GM10266 (cell line): Measurements from ENCODE around the gene SFRP5.

Source experiments
- DNase-seq: peaks from one replicate; pipeline ENCODE4 v3.0.0; 2012; ENCODE audit errors: extremely low spot score
- TF ChIP-seq, protein P1 (sequence below): IDR thresholded peaks from 2 replicates; pipeline ENCODE4 v1.5.1; 2012; ENCODE audit warnings: mild to moderate bottlenecking, low read depth; ENCODE audit not compliant: control insufficient read depth, insufficient read depth; ENCODE audit errors: missing control alignments

Gene SFRP5

DNA sequence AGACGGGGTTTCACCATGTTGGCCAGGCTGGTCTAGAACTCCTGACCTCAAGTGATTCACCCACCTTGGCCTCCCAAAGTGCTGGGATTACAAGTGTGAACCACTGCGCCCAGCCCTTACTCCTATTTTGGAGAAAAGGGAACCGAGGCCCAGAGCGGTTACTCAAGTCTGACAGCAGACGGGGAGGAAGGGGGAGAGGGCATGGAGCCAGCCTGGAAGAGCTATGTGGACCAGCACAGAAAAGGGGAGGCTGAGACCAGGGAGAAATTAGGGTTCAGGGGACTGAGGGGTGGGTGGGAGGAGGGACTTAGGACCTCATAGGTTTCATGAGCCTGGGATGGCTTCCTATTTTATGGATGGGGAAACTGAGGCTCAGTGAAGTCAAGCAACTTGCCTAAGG lies 1.5 kb downstream of the SFRP5 start:
- TF ChIP-seq, protein P1, sequence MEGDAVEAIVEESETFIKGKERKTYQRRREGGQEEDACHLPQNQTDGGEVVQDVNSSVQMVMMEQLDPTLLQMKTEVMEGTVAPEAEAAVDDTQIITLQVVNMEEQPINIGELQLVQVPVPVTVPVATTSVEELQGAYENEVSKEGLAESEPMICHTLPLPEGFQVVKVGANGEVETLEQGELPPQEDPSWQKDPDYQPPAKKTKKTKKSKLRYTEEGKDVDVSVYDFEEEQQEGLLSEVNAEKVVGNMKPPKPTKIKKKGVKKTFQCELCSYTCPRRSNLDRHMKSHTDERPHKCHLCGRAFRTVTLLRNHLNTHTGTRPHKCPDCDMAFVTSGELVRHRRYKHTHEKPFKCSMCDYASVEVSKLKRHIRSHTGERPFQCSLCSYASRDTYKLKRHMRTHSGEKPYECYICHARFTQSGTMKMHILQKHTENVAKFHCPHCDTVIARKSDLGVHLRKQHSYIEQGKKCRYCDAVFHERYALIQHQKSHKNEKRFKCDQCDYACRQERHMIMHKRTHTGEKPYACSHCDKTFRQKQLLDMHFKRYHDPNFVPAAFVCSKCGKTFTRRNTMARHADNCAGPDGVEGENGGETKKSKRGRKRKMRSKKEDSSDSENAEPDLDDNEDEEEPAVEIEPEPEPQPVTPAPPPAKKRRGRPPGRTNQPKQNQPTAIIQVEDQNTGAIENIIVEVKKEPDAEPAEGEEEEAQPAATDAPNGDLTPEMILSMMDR, result no peak
- DNase-seq, result no peak

DNA sequence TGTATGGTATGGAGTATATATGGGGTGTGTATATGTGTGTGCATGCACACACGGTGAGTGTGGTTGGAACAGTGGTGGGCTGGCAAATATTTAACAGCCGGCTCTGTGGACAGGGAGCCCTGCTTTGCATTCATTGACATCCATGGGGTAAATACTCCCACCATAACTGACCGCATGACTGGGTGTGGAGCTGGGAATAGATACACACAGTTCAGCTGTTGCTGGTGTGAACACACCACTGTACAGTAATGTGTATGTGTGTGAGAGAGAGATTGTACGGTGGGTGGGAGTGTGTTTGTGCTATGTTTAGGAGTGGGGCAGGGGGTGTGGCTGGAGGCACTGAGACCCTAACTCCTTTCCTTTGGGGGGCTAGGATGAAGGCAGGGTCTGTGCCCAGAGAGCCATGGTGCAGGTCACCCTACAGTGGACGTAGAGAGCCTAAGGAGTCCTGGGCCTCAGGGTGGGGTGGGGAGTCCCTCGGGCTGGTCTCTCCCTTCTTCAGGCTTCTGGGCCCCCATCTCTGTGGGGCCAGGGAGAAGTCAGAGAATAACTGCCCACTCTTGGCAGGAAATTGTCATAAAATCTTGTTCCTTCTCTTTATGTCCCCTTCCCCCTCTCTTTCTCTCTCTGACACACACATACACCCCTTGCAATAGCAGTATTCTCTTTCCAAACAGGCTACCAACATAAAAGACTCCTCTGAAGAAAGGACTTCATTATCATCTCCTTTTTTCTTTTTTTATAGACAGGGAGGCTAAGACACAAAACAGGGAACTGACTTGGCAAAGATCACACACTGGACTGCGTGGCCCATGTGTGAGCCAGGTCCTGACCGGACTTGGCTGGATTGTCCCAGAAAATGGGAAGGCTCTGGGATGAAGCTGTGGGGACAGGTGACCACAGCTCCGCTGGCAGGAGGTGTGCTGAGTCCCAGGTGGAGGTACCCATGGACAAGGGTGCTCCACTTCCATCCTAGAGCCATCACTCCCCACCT lies 3.2 kb downstream of the SFRP5 start:
- TF ChIP-seq, protein P1, result no peak
- no peak for DNase-seq

DNA sequence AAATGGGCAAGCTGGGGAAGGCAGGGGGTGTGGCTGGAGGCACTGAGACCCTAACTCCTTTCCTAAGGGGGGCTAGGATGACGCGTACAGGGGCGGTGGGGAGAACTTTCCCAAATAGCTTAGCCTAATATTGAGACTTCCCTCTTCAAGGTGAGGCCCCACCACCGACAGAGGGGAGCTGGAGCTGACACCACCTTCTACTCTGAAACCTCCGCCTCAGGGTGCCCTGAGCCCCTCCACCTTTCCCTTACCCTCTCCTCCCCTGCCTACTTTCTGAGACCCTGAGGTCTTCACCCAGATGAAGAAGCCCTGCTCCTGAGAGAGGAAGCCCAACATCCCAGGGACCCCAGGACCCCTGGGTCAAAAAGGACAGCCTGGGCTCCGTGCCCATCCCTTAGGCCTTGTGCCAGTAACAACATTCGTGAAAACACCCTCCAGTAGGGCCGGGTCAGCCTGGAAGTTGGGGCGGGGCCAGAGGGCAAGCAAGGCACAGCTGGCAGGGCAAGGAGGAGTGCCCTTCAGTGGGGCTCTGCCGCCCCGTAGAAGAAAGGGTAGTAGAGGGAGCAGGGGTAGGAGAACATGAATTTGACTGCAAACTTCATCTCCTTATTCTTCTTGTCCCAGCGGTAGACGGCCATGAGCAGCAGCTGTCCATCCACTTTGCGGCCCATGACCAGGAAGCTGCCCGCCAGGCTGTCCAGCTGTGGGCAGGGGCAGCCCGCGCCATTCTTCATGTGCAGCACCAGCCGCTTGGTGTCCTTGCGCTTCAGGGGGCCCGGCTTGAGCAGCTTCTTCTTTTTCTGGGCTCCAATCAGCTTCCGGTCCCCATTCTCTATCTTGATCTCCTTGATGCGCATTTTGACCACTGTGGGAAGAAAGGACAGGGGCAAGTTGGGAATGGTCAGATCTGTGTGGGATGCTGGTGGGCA lies 4.5 kb downstream of the SFRP5 start:
- no peak for DNase-seq

DNA sequence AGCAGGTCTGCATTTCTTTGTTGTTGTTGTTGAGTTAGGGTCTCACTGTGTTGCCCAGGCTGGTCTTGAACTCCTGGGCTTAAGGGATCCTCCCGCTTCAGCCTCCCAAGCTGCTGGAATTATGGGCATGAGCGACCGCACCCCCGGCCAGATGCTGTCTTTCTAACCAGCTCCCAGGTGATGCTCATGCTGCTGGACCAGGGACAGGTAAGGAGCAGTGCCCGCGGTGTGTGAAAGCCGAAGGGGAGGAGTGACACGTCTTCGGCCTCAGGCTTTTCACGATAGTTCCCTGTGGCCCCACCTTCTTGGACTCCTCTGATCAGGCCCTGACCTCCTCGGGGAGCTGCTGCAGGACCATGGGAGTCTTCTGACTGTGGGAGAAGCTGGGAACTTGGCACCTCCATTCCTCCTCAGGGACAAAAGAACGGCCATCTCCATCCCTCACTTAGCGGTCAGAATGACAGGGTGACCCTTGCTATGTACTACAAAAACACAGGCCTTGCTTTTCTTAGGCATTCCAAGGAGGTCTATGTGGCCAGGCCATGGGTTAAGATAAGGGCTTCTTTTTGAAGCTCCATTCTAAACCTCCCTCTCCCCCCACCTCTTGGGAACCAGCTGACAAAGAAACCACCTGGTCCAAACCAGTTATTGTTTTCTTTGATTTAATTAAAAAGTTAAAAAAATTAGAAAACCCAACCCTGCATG lies 5.5 kb downstream of the SFRP5 start:
- DNase-seq, result no peak
- TF ChIP-seq, protein P1, result no peak

More for the DNA sequence above, 4.5 kb downstream of the SFRP5 start:
- TF ChIP-seq, protein P1, result no peak

DNA sequence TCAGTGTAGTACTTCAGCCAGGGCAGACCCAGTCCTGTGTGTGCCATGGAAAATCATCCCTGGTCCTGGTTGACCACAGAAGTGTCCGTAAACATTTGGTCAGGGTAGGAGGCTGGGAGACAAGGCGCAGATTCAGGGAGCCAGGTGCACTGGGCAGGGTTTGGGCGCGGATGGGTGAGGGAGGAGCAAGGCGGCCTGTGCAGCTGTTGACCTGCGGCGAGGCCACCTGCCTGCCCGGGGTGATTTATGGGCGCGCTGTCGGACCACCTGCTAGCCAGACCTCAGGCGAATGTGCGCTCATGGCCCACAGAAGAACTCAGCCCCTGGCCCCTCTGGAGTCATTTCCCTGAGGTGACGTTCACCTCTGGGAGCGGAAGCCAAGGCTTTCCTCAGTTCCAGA lies 6.6 kb downstream of the SFRP5 start:
- DNase-seq, result no peak
- TF ChIP-seq, protein P1, result no peak

DNA sequence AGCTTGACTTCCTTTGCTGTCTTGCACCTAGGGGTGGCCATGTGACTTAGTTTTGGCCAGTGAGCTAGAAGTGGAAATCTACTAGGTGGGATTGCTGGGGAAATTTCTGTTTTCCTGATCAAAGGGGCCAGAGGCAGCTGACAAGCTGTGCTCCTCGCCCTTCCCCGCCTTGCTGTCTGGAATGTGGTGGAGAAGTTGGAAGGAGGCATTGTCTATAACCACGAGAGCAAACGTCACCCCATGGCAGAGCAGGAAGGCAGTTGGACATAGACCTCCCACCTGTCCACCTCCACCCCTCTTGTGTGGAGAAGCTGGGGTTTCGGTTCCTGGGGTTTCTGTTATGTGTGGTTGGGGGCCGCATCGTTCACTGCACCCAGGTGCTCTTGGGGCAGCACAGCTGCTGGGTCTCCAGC lies 7.3 kb downstream of the SFRP5 start:
- TF ChIP-seq, protein P1, result no peak
- no peak for DNase-seq
